Measurements from ENCODE around the gene HOXB8.

- TF ChIP-seq CTCF (IDR thresholded peaks at IDR 0.05; ENCODE audit: low read length), result no peak
- no peak for TF ChIP-seq EZH2phosphoT487 (IDR thresholded peaks at IDR 0.05; ENCODE audit: low read length)
Measured at GRCh38 chr17:48608494-48608834, 6.6 kb downstream of the HOXB8 start.
